Peyer's patch (tissue), 4 donors: Measurements from ENCODE around the gene HRG. TPM values are rescaled to one million over a fixed set of nuclear protein-coding genes. Genes with fewer than 3 reads are reported as not detected.

Experiments used
- DNase-seq, 3 donors: peaks; one replicate each; pipeline ENCODE4 v3.0.0-alpha.2; 2017 to 2019
- H3K27ac ChIP-seq, 4 donors: fragments of 200-600 bp; sonication (generic); one replicate each; pipeline ENCODE4 v1.5.1; 2016 to 2019
- H3K27me3 ChIP-seq, 2 donors: fragments of 200-600 bp; sonication (generic); one replicate each; pipeline ENCODE4 v1.5.1; 2019
- H3K36me3 ChIP-seq, 3 donors: fragments of 200-600 bp; sonication (generic); one replicate each; pipeline ENCODE4 v1.5.1; 2016 to 2019
- H3K4me1 ChIP-seq, 4 donors: fragments of 200-600 bp; sonication (generic); one replicate each; pipeline ENCODE4 v1.5.1; 2016 to 2019
- H3K4me3 ChIP-seq, 4 donors: fragments of 200-600 bp; sonication (generic); 1 replicate in 3 of 4; 2 replicates in 1 of 4; pipeline ENCODE4 v1.5.1; 2016 to 2019; ENCODE audit warnings: mild to moderate bottlenecking in 1 of 4
- H3K9me3 ChIP-seq, 4 donors: fragments of 200-600 bp; sonication (generic); one replicate each; pipeline ENCODE4 v1.5.1; 2016 to 2019; ENCODE audit warnings: mild to moderate bottlenecking in 1 of 4
- CTCF ChIP-seq, 6 experiments: fragments of 450-650 bp in 4 of 6; fragments of 200-600 bp in 2 of 6; sonication (generic) in 1 of 6; IDR thresholded peaks; one replicate each; pipeline ENCODE4 v1.5.1; 2017 to 2019; ENCODE audit warnings: antibody characterized with exemption in 6 of 6, mild to moderate bottlenecking in 3 of 6, moderate library complexity in 1 of 6
- POLR2A ChIP-seq, 2 donors: fragments of 450-650 bp; IDR thresholded peaks; one replicate each; pipeline ENCODE4 v1.5.1; 2017; ENCODE audit warnings: antibody characterized with exemption in 2 of 2, mild to moderate bottlenecking in 2 of 2, moderate library complexity in 2 of 2
- total RNA-seq, 4 donors: library from RNA; depleted of rRNA; stranded (reverse); fragments of >200 nt; gene quantifications; one replicate each; pipeline ENCODE4 v1.1.0, GENCODE V29; 2016

Gene HRG
- total RNA-seq, 4 donors from 2014 or later = not detected

DNA sequence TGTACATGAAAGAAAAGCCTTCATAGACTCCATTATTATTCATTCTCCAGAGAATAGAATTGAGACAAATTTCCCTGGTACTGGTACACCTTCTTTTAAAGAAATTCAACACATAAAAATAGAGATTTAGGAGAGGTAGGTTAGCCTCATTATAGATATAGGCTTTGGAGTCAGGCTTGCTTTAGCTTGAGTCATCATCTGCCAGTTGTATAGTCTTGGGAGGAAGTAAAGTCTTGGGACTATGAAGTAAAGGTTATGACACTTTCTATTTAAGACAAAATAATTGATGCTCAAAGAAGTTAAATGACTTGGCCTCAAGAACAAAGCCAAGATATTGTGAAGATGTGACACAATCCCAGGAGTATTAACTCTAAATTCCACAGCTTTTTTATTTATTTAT is 4.3 kb downstream of the HRG start:
- no peak for DNase-seq
- no peak overlapping the region for H3K27ac ChIP-seq
- no peaks in the 10 kb centered on the region for H3K27me3 ChIP-seq
- no peaks in the 10 kb centered on the region for H3K36me3 ChIP-seq
- no peak for TF ChIP-seq CTCF (IDR thresholded peaks at IDR 0.05)
- TF ChIP-seq POLR2A (IDR thresholded peaks at IDR 0.05) = no peak
- no peaks in the 10 kb centered on the region for H3K9me3 ChIP-seq
- H3K4me1 ChIP-seq = no peaks in the 10 kb centered on the region
- H3K4me3 ChIP-seq = no peak overlapping the region

GRCh38 chr3:186671051-186671450 is 5.2 kb downstream of the HRG start:
- Histone ChIP-seq H3K36me3 (no peaks in the 10 kb centered on the region), H3K27ac (no peak overlapping the region), H3K27me3 (no peaks in the 10 kb centered on the region), H3K9me3 (no peaks in the 10 kb centered on the region), H3K4me1 (no peaks in the 10 kb centered on the region), H3K4me3 (no peak overlapping the region)
- no peak for TF ChIP-seq CTCF (IDR thresholded peaks at IDR 0.05)
- no peak for TF ChIP-seq POLR2A (IDR thresholded peaks at IDR 0.05)
- DNase-seq = no peak

DNA sequence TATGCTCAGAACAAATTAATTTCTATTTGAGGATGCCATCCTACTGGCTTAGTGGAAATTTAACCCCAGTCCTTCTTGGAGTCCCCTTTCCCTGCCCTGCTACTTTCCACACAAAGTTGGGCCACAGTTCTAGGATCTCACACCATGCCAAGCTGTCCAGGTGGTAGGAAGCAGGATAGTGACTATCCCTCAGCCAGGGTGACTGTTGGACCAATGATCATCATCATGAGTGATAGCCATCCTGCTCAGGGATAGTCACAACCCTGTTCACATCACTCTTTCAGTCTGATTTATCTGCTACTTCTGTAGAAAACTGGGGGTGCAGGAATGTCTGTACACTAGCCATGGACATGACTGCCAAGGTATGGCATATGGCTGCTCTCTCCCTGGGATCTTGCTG is 12.8 kb downstream of the HRG start:
- H3K36me3 ChIP-seq = no peaks in the 10 kb centered on the region
- no peak for DNase-seq
- H3K27ac ChIP-seq = no peak overlapping the region
- no peaks in the 10 kb centered on the region for H3K9me3 ChIP-seq
- no peaks in the 10 kb centered on the region for H3K27me3 ChIP-seq
- H3K4me1 ChIP-seq = no peaks in the 10 kb centered on the region
- TF ChIP-seq CTCF (IDR thresholded peaks at IDR 0.05) = no peak
- no peak for TF ChIP-seq POLR2A (IDR thresholded peaks at IDR 0.05)
- H3K4me3 ChIP-seq = no peak overlapping the region

DNA sequence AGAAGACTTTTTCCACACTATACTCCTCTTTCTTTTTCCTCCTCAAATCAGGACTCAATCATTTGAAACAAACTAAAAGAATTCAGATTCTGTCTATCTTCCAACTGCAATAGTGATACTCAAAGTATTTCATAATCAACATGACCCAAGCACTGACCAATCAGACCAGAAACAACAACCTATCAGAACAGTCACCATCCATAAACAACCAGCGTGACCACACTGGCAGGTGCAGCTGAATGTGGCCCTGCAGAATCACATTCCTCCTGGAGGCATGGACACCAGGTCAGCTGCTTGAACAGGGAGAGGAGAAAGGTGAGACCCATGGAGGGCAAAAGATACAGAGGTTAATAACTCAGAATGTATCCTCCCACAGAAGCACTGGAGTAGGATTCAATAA is 13.3 kb downstream of the HRG start:
- Histone ChIP-seq H3K27ac (no peak overlapping the region), H3K36me3 (no peaks in the 10 kb centered on the region), H3K4me3 (no peak overlapping the region), H3K4me1 (no peaks in the 10 kb centered on the region), H3K9me3 (no peaks in the 10 kb centered on the region), H3K27me3 (no peaks in the 10 kb centered on the region)
- no peak for DNase-seq
- TF ChIP-seq CTCF (IDR thresholded peaks at IDR 0.05) = no peak
- no peak for TF ChIP-seq POLR2A (IDR thresholded peaks at IDR 0.05)

- H3K27me3 ChIP-seq = no peaks in the 10 kb centered on the region
- DNase-seq = no peak
- H3K36me3 ChIP-seq = no peaks in the 10 kb centered on the region
- TF ChIP-seq POLR2A (IDR thresholded peaks at IDR 0.05) = no peak
- peaks cover 0 to 6% (median 0%) of the 10 kb centered on the region in 4 donors for H3K9me3 ChIP-seq
- H3K27ac ChIP-seq = no peak overlapping the region
- no peak overlapping the region for H3K4me3 ChIP-seq
- no peaks in the 10 kb centered on the region for H3K4me1 ChIP-seq
Observed at GRCh38 chr3:186680869-186681268, 15.1 kb downstream of the HRG start.

DNA sequence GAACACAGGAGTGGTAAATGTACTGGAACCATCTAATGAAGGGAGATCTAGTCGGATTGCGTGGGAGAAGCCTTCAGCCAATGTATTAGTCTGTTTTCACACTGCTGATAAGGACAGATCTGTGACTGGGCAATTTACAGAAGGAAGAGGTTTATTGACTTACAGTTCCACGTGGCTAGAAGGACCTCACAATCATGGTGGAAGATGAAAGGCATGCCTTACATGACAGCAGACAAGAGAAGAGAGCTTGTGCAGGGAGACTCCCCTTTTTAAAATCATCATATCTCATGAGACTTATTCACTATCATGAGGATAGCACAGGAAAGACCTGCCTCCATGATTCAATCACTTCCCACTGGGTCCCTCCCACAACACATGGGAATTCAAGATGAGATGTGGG is 17.0 kb downstream of the HRG start:
- no peaks in the 10 kb centered on the region for H3K36me3 ChIP-seq
- no peaks in the 10 kb centered on the region for H3K27me3 ChIP-seq
- peaks cover 0 to 6% (median 0%) of the 10 kb centered on the region in 4 donors for H3K9me3 ChIP-seq
- H3K4me3 ChIP-seq = no peak overlapping the region
- no peaks in the 10 kb centered on the region for H3K4me1 ChIP-seq
- no peak for TF ChIP-seq CTCF (IDR thresholded peaks at IDR 0.05)
- no peak overlapping the region for H3K27ac ChIP-seq
- DNase-seq = no peak
